B cell (primary cell): ENCODE data around the gene SH3BP2. TPM values are rescaled to one million over a fixed set of nuclear protein-coding genes. Genes with fewer than 3 reads are reported as not detected.

Source experiments
- ATAC-seq: fragments of 200-7000 bp; cut with Tn5 transposase; one replicate; pipeline ENCODE4 v1.10.0; 2021; ENCODE audit warnings: low read depth, mild to moderate bottlenecking, moderate number of reproducible peaks, moderate library complexity
- CTCF ChIA-PET: fragments of 350-600 bp; sonication (Branson Sonifier 250); formaldehyde crosslinking; loops from one replicate; lab custom pipeline; 2021; ENCODE audit warnings: antibody characterized with exemption, inconsistent platforms; lab: Charles Lee
- POLR2A ChIA-PET: fragments of 350-600 bp; sonication (Branson Sonifier 250); formaldehyde crosslinking; loops from one replicate; lab custom pipeline; 2021; ENCODE audit warnings: antibody characterized with exemption; lab: Charles Lee
- DNase-seq: peaks from one replicate; pipeline ENCODE4 v3.0.0; 2013
- H2AFZ ChIP-seq: 2 replicates; pipeline ENCODE4 v1.6.1; 2012; ENCODE audit warnings: mild to moderate bottlenecking, low read depth, low read length; ENCODE audit not compliant: insufficient read depth, poor library complexity, severe bottlenecking
- H3K27ac ChIP-seq, 2 donors: 1 replicate in 1 of 2; 2 replicates in 1 of 2; pipeline ENCODE4 v1.5.1; 2012 to 2013; ENCODE audit warnings: low read length in 2 of 2, mild to moderate bottlenecking in 2 of 2, moderate library complexity in 1 of 2
- H3K27me3 ChIP-seq, 4 experiments: fragments of 200-600 bp in 1 of 4; sonication (generic) in 1 of 4; replicated peaks in 1 of 4; 1 replicate in 2 of 4; 2 replicates in 2 of 4; pipeline versions ENCODE4 v1.6.1 to v1.7.0; 2013 to 2016; ENCODE audit warnings: low read length in 3 of 4, mild to moderate bottlenecking in 2 of 4, mixed read lengths in 1 of 4, moderate library complexity in 1 of 4; ENCODE audit not compliant: insufficient read depth in 4 of 4, control insufficient read depth in 3 of 4; ENCODE audit errors: control extremely low read depth in 1 of 4
- H3K36me3 ChIP-seq, 2 experiments: replicated peaks in 1 of 2; 1 replicate in 1 of 2; 2 replicates in 1 of 2; pipeline versions ENCODE4 v1.6.1 to v1.7.1; 2013; ENCODE audit warnings: low read length in 1 of 2; ENCODE audit not compliant: insufficient read depth in 2 of 2, control insufficient read depth in 1 of 2; ENCODE audit errors: control extremely low read depth in 1 of 2, extremely low read depth in 1 of 2
- H3K4me1 ChIP-seq, 2 donors: fragments of 200-600 bp in 1 of 2; sonication (generic) in 1 of 2; 1 replicate in 1 of 2; 2 replicates in 1 of 2; pipeline versions ENCODE4 v1.5.1 to v1.6.1; 2013 to 2017; ENCODE audit warnings: low read length in 2 of 2; ENCODE audit not compliant: control insufficient read depth in 2 of 2, insufficient read depth in 2 of 2
- H3K4me2 ChIP-seq: replicated peaks from 2 replicates; pipeline ENCODE3; 2012; ENCODE audit warnings: mild to moderate bottlenecking, low read depth, low read length; ENCODE audit not compliant: poor library complexity, severe bottlenecking
- H3K4me3 ChIP-seq, 5 experiments: fragments of 200-600 bp in 1 of 5; sonication (generic) in 1 of 5; 1 replicate in 3 of 5; 2 replicates in 2 of 5; pipeline versions ENCODE4 v1.5.1 to v1.7.0; 2011 to 2016; ENCODE audit warnings: low read length in 4 of 5, mild to moderate bottlenecking in 4 of 5, low read depth in 2 of 5, control low read depth in 1 of 5, moderate library complexity in 1 of 5; ENCODE audit not compliant: insufficient read depth in 1 of 5; ENCODE audit errors: control extremely low read depth in 1 of 5, extremely low read depth in 1 of 5
- H3K79me2 ChIP-seq: fragments of 200-600 bp; sonication (generic); one replicate; pipeline ENCODE4 v1.6.0; 2016; ENCODE audit warnings: low read length; ENCODE audit not compliant: control insufficient read depth, insufficient read depth
- H3K9ac ChIP-seq: fragments of 200-600 bp; sonication (generic); 2 replicates; pipeline ENCODE4 v1.6.1; 2017; ENCODE audit warnings: mild to moderate bottlenecking, low read length, moderate library complexity
- H3K9me3 ChIP-seq, 3 donors: one replicate each; pipeline versions ENCODE4 v1.6.1 to v1.7.1; 2013; ENCODE audit warnings: low read length in 2 of 3; ENCODE audit not compliant: control insufficient read depth in 2 of 3, insufficient read depth in 1 of 3; ENCODE audit errors: control extremely low read depth in 1 of 3
- H4K20me1 ChIP-seq: 2 replicates; pipeline ENCODE4 v1.6.0; 2012; ENCODE audit warnings: mild to moderate bottlenecking, low read length; ENCODE audit not compliant: insufficient read depth, control insufficient read depth, poor library complexity, severe bottlenecking
- H3K27ac Mint-ChIP-seq: one replicate; pipeline ENCODE4 v1.8.0; 2021; ENCODE audit warnings: mixed read lengths
- H3K27me3 Mint-ChIP-seq: one replicate; pipeline ENCODE4 v1.8.0; 2021; ENCODE audit warnings: mixed read lengths
- H3K4me1 Mint-ChIP-seq: one replicate; pipeline ENCODE4 v1.8.0; 2021; ENCODE audit warnings: mixed read lengths
- H3K4me3 Mint-ChIP-seq: one replicate; pipeline ENCODE4 v1.8.0; 2021; ENCODE audit warnings: mixed read lengths
- H3K9me3 Mint-ChIP-seq: one replicate; pipeline ENCODE4 v1.8.0; 2022; ENCODE audit warnings: mixed read lengths; ENCODE audit not compliant: insufficient read depth
- CTCF ChIP-seq: fragments of 200-600 bp; IDR thresholded peaks from one replicate; pipeline ENCODE4 v1.8.0; 2022; ENCODE audit warnings: antibody characterized with exemption, mild to moderate bottlenecking
- EZH2 ChIP-seq: IDR thresholded peaks from 2 replicates; pipeline ENCODE4 v1.6.1; 2012; ENCODE audit warnings: borderline replicate concordance, low read depth, mild to moderate bottlenecking, moderate library complexity, low read length; ENCODE audit not compliant: insufficient read depth, poor library complexity, severe bottlenecking
- WGBS: methylation state at CpG from one replicate; pipeline ENCODE4 v1.1.5; 2013; ENCODE audit warnings: missing lambda C conversion rate; ENCODE audit not compliant: insufficient coverage; 5-methylcytosine and 5-hydroxymethylcytosine counted together
- intact Hi-C: fragments of 100-400 bp; cut with micrococcal nuclease; formaldehyde crosslinking; loops from one replicate; pipeline ENCODE4 v1.10.0; 2022
- polyA plus RNA-seq: library from polyadenylated mRNA; depleted of rRNA; stranded (reverse); fragments of >200 nt; gene quantifications from 2 replicates; pipeline ENCODE4 v1.2.3, GENCODE V29; 2012
- total RNA-seq, 2 donors: library from RNA; stranded (reverse); fragments of 120-200 nt in 1 of 2; gene quantifications; 1 replicate in 1 of 2; 2 replicates in 1 of 2; pipeline versions ENCODE4 v1.2.3 to v1.2.4, GENCODE V29; 2013 to 2022

Gene SH3BP2
- total and polyA plus RNA-seq, 2 donors (not counting 1 experiment from before 2014, with no cell fraction given) = 30.8 to 219 TPM

GRCh38 chr4:2837110-2837903, 44.4 kb downstream of the SH3BP2 start:
- H3K9me3 Mint-ChIP-seq = no peaks in the 10 kb centered on the region
- H2AFZ ChIP-seq = no peak overlapping the region
- H3K27ac Mint-ChIP-seq = peak overlapping the region; percentile 63
- H3K79me2 ChIP-seq = peaks cover 45% of the 10 kb centered on the region
- no peak for ATAC-seq
- H3K4me1 Mint-ChIP-seq = peaks cover 72% of the 10 kb centered on the region
- H3K4me2 ChIP-seq = peak overlapping the region; percentile 70
- H3K9me3 ChIP-seq = no peaks in the 10 kb centered on the region
- H4K20me1 ChIP-seq = peaks cover 26% of the 10 kb centered on the region
- ChIA-PET CTCF (interaction anchor here (1.0 to 1.1 kb wide), 2 partner anchors 9 to 73 kb away, joined by 3 read pairs; no protein-coding TSS in a partner anchor), POLR2A (no interaction called here)
- H3K9ac ChIP-seq = peak overlapping the region; percentile 36
- peak overlapping the region in 3 of 5 experiments; percentile 6 to 51 (median 38) for H3K4me3 ChIP-seq
- DNase-seq = peak; percentile 16
- H3K4me3 Mint-ChIP-seq = peak overlapping the region; percentile 71
- 89% methylated on average over 18 of the region's 20 CpGs for WGBS
- no peaks in the 10 kb centered on the region for H3K27me3 ChIP-seq
- peaks cover 71 to 76% of the 10 kb centered on the region in 2 donors for H3K4me1 ChIP-seq
- no peaks in the 10 kb centered on the region for H3K27me3 Mint-ChIP-seq
- no peak for TF ChIP-seq EZH2
- TF ChIP-seq CTCF = no peak
- peak overlapping the region; percentile 78 for H3K27ac ChIP-seq
- intact Hi-C loops = loop anchor here (5.0 kb wide), 1 partner anchor 95 kb away; no protein-coding TSS in a partner anchor
- H3K36me3 ChIP-seq = peaks cover 0 to 28% of the 10 kb centered on the region in 2 experiments
